DND-41 (cell line): ENCODE results near the gene SP5.

Experiments used
- CTCF ChIP-seq: IDR thresholded peaks from 2 replicates; pipeline ENCODE4 v1.5.1; 2012; ENCODE audit warnings: borderline replicate concordance, low read length, moderate library complexity, mild to moderate bottlenecking; ENCODE audit not compliant: poor library complexity, severe bottlenecking; ENCODE audit errors: extremely low read depth
- EZH2 ChIP-seq: IDR thresholded peaks from 3 replicates; pipeline ENCODE4 v1.6.1; 2012; ENCODE audit warnings: borderline replicate concordance, low read depth, mild to moderate bottlenecking, moderate library complexity, low read length, inconsistent platforms; ENCODE audit not compliant: severe bottlenecking

GRCh38 chr2:170764880-170765261 lies 49.7 kb downstream of the SP5 start:
- TF ChIP-seq CTCF, result no peak
- no peak for TF ChIP-seq EZH2
